ENCODE measurements around the gene ACKR2.

DNA sequence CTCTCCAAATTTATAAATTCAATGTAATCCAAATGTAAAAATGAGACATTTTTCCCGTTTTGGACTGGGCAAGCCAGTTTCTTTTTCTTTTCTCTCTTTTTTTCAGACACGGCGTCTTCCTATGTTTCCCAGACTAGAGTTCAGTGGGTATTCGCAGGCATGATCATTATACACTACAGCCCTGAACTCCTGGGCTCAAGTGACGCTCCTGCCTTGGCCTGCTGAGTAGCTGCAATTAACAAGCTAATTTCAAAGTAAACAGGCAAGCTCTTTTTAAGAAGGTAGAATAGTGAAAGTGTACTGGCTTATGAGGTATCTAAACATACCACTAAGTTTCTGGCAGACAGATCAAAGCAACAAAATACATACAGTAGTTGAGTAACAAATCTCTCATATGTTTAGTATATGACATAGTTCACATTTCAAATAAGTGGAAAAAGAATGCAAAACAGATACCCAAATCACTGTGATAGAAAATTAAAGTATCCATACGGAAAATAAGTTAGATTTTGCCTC, 18.5 kb upstream of the ACKR2 start:
- TF ChIP-seq, protein P1, sequence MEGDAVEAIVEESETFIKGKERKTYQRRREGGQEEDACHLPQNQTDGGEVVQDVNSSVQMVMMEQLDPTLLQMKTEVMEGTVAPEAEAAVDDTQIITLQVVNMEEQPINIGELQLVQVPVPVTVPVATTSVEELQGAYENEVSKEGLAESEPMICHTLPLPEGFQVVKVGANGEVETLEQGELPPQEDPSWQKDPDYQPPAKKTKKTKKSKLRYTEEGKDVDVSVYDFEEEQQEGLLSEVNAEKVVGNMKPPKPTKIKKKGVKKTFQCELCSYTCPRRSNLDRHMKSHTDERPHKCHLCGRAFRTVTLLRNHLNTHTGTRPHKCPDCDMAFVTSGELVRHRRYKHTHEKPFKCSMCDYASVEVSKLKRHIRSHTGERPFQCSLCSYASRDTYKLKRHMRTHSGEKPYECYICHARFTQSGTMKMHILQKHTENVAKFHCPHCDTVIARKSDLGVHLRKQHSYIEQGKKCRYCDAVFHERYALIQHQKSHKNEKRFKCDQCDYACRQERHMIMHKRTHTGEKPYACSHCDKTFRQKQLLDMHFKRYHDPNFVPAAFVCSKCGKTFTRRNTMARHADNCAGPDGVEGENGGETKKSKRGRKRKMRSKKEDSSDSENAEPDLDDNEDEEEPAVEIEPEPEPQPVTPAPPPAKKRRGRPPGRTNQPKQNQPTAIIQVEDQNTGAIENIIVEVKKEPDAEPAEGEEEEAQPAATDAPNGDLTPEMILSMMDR (conservative IDR thresholded peaks at IDR 0.05; ENCODE audit: low read depth in 2 of 2): no peak
- TF ChIP-seq EZH2 (IDR thresholded peaks at IDR 0.05; ENCODE audit: low read depth, unreplicated experiment): no peak
- no peak for TF ChIP-seq STAT1 (IDR thresholded peaks at IDR 0.05; ENCODE audit: unreplicated experiment)
- TF ChIP-seq EZH2phosphoT487 (IDR thresholded peaks at IDR 0.05; ENCODE audit: unreplicated experiment): no peak
- TF ChIP-seq, protein P2, sequence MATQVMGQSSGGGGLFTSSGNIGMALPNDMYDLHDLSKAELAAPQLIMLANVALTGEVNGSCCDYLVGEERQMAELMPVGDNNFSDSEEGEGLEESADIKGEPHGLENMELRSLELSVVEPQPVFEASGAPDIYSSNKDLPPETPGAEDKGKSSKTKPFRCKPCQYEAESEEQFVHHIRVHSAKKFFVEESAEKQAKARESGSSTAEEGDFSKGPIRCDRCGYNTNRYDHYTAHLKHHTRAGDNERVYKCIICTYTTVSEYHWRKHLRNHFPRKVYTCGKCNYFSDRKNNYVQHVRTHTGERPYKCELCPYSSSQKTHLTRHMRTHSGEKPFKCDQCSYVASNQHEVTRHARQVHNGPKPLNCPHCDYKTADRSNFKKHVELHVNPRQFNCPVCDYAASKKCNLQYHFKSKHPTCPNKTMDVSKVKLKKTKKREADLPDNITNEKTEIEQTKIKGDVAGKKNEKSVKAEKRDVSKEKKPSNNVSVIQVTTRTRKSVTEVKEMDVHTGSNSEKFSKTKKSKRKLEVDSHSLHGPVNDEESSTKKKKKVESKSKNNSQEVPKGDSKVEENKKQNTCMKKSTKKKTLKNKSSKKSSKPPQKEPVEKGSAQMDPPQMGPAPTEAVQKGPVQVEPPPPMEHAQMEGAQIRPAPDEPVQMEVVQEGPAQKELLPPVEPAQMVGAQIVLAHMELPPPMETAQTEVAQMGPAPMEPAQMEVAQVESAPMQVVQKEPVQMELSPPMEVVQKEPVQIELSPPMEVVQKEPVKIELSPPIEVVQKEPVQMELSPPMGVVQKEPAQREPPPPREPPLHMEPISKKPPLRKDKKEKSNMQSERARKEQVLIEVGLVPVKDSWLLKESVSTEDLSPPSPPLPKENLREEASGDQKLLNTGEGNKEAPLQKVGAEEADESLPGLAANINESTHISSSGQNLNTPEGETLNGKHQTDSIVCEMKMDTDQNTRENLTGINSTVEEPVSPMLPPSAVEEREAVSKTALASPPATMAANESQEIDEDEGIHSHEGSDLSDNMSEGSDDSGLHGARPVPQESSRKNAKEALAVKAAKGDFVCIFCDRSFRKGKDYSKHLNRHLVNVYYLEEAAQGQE (IDR thresholded peaks at IDR 0.05; ENCODE audit: unreplicated experiment): no peak
- no peak for TF ChIP-seq POLR2AphosphoS5 (IDR thresholded peaks at IDR 0.05; ENCODE audit: low read depth)
- TF ChIP-seq CREB1 (CRISPR knock-in tag; IDR thresholded peaks at IDR 0.05; ENCODE audit: low read depth): no peak
- no peak for TF ChIP-seq JUNB (IDR thresholded peaks at IDR 0.05; ENCODE audit: unreplicated experiment)
- TF ChIP-seq, protein P3, sequence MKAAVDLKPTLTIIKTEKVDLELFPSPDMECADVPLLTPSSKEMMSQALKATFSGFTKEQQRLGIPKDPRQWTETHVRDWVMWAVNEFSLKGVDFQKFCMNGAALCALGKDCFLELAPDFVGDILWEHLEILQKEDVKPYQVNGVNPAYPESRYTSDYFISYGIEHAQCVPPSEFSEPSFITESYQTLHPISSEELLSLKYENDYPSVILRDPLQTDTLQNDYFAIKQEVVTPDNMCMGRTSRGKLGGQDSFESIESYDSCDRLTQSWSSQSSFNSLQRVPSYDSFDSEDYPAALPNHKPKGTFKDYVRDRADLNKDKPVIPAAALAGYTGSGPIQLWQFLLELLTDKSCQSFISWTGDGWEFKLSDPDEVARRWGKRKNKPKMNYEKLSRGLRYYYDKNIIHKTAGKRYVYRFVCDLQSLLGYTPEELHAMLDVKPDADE (IDR thresholded peaks at IDR 0.05): no peak

Data from GM23338 (cell line).